Nephron progenitor cell (in vitro differentiated cells): ENCODE measurements around the gene COMT.

ENCODE experiments used
- DNase-seq: peaks from one replicate; pipeline ENCODE4 v3.0.0; 2021
- H3K27ac Mint-ChIP-seq: 2 replicates; pipeline ENCODE4 v1.8.0; 2021; ENCODE audit warnings: mild to moderate bottlenecking, moderate library complexity, mixed read lengths
- H3K27me3 Mint-ChIP-seq: 2 replicates; pipeline ENCODE4 v1.8.0; 2021; ENCODE audit warnings: mild to moderate bottlenecking, low read depth, mixed read lengths; ENCODE audit not compliant: poor library complexity
- H3K36me3 Mint-ChIP-seq: 2 replicates; pipeline ENCODE4 v1.8.0; 2021; ENCODE audit warnings: low read depth, mixed read lengths
- H3K4me1 Mint-ChIP-seq: 2 replicates; pipeline ENCODE4 v1.8.0; 2021; ENCODE audit warnings: mixed read lengths
- H3K4me3 Mint-ChIP-seq: 2 replicates; pipeline ENCODE4 v1.8.0; 2021; ENCODE audit warnings: mild to moderate bottlenecking, moderate library complexity, mixed read lengths
- H3K9me3 Mint-ChIP-seq: 2 replicates; pipeline ENCODE4 v1.8.0; 2021; ENCODE audit warnings: mild to moderate bottlenecking, moderate library complexity, mixed read lengths
- TF ChIP-seq, protein P1 (sequence below): fragments of 200-600 bp; sonication (generic); IDR thresholded peaks from 2 replicates; pipeline ENCODE4 v1.5.0; 2021; ENCODE audit warnings: antibody characterized with exemption

Gene COMT

GRCh38 chr22:20017622-20017958, 76.0 kb downstream of the COMT start:
- H3K36me3 Mint-ChIP-seq, result no peaks in the 10 kb centered on the region
- TF ChIP-seq, protein P1, sequence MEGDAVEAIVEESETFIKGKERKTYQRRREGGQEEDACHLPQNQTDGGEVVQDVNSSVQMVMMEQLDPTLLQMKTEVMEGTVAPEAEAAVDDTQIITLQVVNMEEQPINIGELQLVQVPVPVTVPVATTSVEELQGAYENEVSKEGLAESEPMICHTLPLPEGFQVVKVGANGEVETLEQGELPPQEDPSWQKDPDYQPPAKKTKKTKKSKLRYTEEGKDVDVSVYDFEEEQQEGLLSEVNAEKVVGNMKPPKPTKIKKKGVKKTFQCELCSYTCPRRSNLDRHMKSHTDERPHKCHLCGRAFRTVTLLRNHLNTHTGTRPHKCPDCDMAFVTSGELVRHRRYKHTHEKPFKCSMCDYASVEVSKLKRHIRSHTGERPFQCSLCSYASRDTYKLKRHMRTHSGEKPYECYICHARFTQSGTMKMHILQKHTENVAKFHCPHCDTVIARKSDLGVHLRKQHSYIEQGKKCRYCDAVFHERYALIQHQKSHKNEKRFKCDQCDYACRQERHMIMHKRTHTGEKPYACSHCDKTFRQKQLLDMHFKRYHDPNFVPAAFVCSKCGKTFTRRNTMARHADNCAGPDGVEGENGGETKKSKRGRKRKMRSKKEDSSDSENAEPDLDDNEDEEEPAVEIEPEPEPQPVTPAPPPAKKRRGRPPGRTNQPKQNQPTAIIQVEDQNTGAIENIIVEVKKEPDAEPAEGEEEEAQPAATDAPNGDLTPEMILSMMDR, result no peak
- H3K4me1 Mint-ChIP-seq, result peaks cover 9% of the 10 kb centered on the region
- H3K9me3 Mint-ChIP-seq, result no peaks in the 10 kb centered on the region
- peak overlapping the region; percentile 82 for H3K4me3 Mint-ChIP-seq
- DNase-seq, result no peak
- no peak overlapping the region for H3K27ac Mint-ChIP-seq
- peaks cover 71% of the 10 kb centered on the region for H3K27me3 Mint-ChIP-seq

DNA sequence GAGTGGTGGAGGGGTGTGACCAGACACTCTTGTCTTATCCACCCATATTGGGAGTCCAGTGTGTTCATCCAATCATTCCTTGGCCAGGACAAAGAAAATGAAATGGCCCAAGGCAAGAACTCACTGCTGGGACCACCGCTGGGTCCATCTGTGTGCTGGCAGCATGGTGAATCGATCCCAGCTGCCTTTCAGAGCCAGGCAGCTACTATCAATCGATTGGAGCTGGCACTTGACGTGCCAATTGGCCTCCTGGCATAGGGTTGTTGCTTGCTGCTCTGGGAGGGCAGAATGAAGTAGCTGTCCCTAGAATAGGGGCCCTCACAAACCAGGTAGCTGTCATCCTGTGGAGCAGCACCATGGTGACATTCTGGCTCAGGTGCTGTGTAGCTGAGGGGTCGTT, 76.4 kb downstream of the COMT start:
- Mint-ChIP-seq H3K4me3 (peak overlapping the region; percentile 82), H3K27me3 (peaks cover 71% of the 10 kb centered on the region), H3K4me1 (peaks cover 9% of the 10 kb centered on the region), H3K9me3 (no peaks in the 10 kb centered on the region), H3K27ac (no peak overlapping the region), H3K36me3 (no peaks in the 10 kb centered on the region)
- DNase-seq, result no peak
- TF ChIP-seq, protein P1, result no peak
